ENCODE data around the gene ZMYND19.

Gene ZMYND19

GRCh38 chr9:137620581-137620980, 30.3 kb upstream of the ZMYND19 start:
- no peak for TF ChIP-seq CTCF (conservative IDR thresholded peaks at IDR 0.05; ENCODE audit: control insufficient read depth, insufficient read depth, low read depth, low read length)
- DNase-seq (ENCODE audit: low read depth), result no peak
- H3K4me3 ChIP-seq (ENCODE audit: control insufficient read depth, low read depth, low read length), result peak overlapping the region; percentile 86

GRCh38 chr9:137620048-137620405, 29.7 kb upstream of the ZMYND19 start:
- no peak for DNase-seq (ENCODE audit: low read depth)
- peak overlapping the region; percentile 86 for H3K4me3 ChIP-seq (ENCODE audit: control insufficient read depth, low read depth, low read length)
- no peak for TF ChIP-seq CTCF (conservative IDR thresholded peaks at IDR 0.05; ENCODE audit: control insufficient read depth, insufficient read depth, low read depth, low read length)

GRCh38 chr9:137619240-137620047, 29.1 kb upstream of the ZMYND19 start:
- peak; percentile 49 for DNase-seq (ENCODE audit: low read depth)
- peak overlapping the region; percentile 86 for H3K4me3 ChIP-seq (ENCODE audit: control insufficient read depth, low read depth, low read length)
- TF ChIP-seq CTCF (conservative IDR thresholded peaks at IDR 0.05; ENCODE audit: control insufficient read depth, insufficient read depth, low read depth, low read length), result no peak

- no peak for TF ChIP-seq CTCF (conservative IDR thresholded peaks at IDR 0.05; ENCODE audit: control insufficient read depth, insufficient read depth, low read depth, low read length)
- DNase-seq (ENCODE audit: low read depth), result peak; percentile 75
- peak within 1 kb of the TSS; percentile 94 for H3K4me3 ChIP-seq (ENCODE audit: control insufficient read depth, low read depth, low read length)
Measured at GRCh38 chr9:137618105-137619067, 28.1 kb upstream of the ZMYND19 start, which contains the start of gene EHMT1. Gene EHMT1 (plus strand): TSS chr9:137619005. CDS start chr9:137619029, 24 bp downstream.

GRCh38 chr9:137615387-137615871, 25.1 kb upstream of the ZMYND19 start:
- no peak for TF ChIP-seq CTCF (conservative IDR thresholded peaks at IDR 0.05; ENCODE audit: control insufficient read depth, insufficient read depth, low read depth, low read length)
- no peak for DNase-seq (ENCODE audit: low read depth)
- no peak overlapping the region for H3K4me3 ChIP-seq (ENCODE audit: control insufficient read depth, low read depth, low read length)

- H3K4me3 ChIP-seq (ENCODE audit: control insufficient read depth, low read depth, low read length), result no peak overlapping the region
- no peak for DNase-seq (ENCODE audit: low read depth)
- no peak for TF ChIP-seq CTCF (conservative IDR thresholded peaks at IDR 0.05; ENCODE audit: control insufficient read depth, insufficient read depth, low read depth, low read length)
Measured at GRCh38 chr9:137614631-137615386, 24.5 kb upstream of the ZMYND19 start.
